ENCODE data around the gene SLC25A40. TPM values are rescaled to one million over a fixed set of nuclear protein-coding genes. Genes with fewer than 3 reads are reported as not detected.
"Not testable (repeated sequence)": the region's sequence is repeated elsewhere in the genome, so short reads cannot be mapped to it uniquely, and the experiment has no call there.

The SLC25A40 gene
- total RNA-seq, 6 experiments from 2014 or later, result 6.1 to 27.0 (median 10.1) TPM

DNA sequence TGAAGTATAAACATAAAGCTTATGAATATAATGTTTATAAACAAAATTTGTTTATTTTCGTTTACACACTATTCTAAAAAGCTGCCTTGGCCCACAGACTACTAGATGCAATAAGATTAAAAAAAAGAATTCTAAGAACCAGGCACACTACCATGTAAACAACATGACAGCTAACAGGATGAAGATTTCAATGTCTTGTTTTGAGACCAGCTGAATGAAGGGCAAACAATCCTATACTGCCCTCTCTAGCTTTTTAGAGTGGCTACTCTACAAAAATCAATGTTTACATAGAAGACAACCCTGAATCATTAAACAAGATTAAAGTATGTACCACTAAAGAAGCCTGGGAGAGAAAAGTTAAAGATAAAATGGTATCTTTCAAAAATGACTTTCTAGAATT, 38.6 kb downstream of the SLC25A40 start:
- no peaks in the 10 kb centered on the region for H3K36me3 ChIP-seq
- ATAC-seq (no peak), DNase-seq (no peak)
- TF ChIP-seq, protein P1, sequence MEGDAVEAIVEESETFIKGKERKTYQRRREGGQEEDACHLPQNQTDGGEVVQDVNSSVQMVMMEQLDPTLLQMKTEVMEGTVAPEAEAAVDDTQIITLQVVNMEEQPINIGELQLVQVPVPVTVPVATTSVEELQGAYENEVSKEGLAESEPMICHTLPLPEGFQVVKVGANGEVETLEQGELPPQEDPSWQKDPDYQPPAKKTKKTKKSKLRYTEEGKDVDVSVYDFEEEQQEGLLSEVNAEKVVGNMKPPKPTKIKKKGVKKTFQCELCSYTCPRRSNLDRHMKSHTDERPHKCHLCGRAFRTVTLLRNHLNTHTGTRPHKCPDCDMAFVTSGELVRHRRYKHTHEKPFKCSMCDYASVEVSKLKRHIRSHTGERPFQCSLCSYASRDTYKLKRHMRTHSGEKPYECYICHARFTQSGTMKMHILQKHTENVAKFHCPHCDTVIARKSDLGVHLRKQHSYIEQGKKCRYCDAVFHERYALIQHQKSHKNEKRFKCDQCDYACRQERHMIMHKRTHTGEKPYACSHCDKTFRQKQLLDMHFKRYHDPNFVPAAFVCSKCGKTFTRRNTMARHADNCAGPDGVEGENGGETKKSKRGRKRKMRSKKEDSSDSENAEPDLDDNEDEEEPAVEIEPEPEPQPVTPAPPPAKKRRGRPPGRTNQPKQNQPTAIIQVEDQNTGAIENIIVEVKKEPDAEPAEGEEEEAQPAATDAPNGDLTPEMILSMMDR (IDR thresholded peaks at IDR 0.05), result no peak
- TF ChIP-seq POLR2A (IDR thresholded peaks at IDR 0.05), result no peak
- H3K4me3 ChIP-seq, result no peak overlapping the region
- H3K27ac ChIP-seq, result no peak overlapping the region
- 62% methylated on average over 1 of the region's 1 CpG for WGBS (ENCODE audit: insufficient coverage, low coverage, low lambda C conversion rate, missing lambda C conversion rate)
- intact Hi-C loops (cut with DNase I), result no loop called here
- no peaks in the 10 kb centered on the region for H3K27me3 ChIP-seq
- no peaks in the 10 kb centered on the region for H3K9me3 ChIP-seq
- no peaks in the 10 kb centered on the region for H3K4me1 ChIP-seq

DNA sequence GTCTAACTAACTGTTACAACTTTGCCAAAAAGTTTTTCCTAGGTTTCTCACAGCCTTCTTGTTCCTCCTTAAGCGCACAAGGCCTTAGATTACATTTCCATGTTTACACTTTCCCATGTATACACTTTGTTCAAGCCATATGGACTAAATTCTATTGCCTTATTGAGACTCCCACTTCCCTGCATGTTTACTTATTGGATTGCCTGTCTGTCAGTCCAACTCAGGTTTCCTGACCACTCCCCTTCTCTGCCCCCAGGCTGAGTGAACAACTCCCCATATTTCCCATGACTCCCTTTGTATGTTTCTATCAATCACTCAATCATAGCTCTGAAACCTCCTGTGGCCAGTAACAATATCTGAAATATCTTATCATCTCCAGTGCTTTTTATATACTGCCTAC, 43.0 kb downstream of the SLC25A40 start:
- no peak overlapping the region for H3K4me3 ChIP-seq
- H3K9me3 ChIP-seq, result no peaks in the 10 kb centered on the region
- ATAC-seq, result no peak
- no peaks in the 10 kb centered on the region for H3K4me1 ChIP-seq
- intact Hi-C loops (cut with DNase I), result no loop called here
- no peak for DNase-seq
- WGBS (ENCODE audit: insufficient coverage, low coverage, low lambda C conversion rate, missing lambda C conversion rate), result 82% methylated on average over 1 of the region's 1 CpG
- H3K27me3 ChIP-seq, result no peaks in the 10 kb centered on the region
- TF ChIP-seq, protein P1 (IDR thresholded peaks at IDR 0.05), result no peak
- TF ChIP-seq POLR2A (IDR thresholded peaks at IDR 0.05), result no peak
- H3K36me3 ChIP-seq, result no peaks in the 10 kb centered on the region
- no peak overlapping the region for H3K27ac ChIP-seq

DNA sequence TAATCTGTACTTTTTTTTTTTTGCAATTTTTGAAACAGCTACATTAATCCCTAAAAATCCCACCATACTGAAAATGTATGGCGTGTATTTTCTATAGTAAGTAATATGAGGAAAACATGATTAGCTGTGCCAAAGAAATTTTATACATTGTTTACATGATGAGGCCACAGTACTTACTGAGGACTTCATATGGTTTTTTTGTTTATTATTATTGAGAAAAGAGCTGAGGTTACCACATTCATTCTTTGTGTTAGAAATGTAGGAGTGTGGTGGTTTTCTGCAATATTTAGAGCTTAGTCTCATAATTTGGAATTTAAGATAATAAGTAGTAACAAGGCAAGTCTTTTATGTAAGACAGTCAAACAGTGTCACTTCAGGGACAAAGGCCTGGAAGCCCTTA, 45.1 kb downstream of the SLC25A40 start:
- Histone ChIP-seq H3K27ac (no peak overlapping the region), H3K27me3 (no peaks in the 10 kb centered on the region), H3K4me1 (no peaks in the 10 kb centered on the region), H3K4me3 (no peak overlapping the region), H3K36me3 (no peaks in the 10 kb centered on the region), H3K9me3 (no peaks in the 10 kb centered on the region)
- WGBS (ENCODE audit: insufficient coverage, low coverage, low lambda C conversion rate, missing lambda C conversion rate), result 90% methylated on average over 1 of the region's 1 CpG
- intact Hi-C loops (cut with DNase I), result no loop called here
- DNase-seq (no peak), ATAC-seq (no peak)
- TF ChIP-seq POLR2A (IDR thresholded peaks at IDR 0.05), result no peak
- TF ChIP-seq, protein P1 (IDR thresholded peaks at IDR 0.05), result no peak

DNA sequence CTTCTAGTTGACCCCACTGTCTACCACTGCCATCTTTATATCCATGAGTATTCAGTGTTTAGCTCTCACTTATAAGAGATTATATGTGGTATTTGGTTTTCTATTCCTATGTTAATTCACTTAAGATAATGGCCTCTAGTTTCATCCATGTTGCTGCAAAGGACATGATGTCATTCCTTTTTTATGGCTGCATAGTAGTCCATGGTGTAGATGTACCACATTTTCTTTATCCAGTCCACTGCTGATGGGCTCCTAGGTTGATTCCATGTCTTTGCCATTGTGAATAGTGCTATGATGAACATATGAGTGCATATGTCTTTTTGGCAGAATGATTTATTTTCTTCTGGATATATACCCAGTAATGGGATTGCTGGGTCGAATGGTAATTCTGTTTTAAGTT, 47.8 kb downstream of the SLC25A40 start:
- intact Hi-C loops (cut with DNase I); H3K4me1 ChIP-seq; ATAC-seq; H3K36me3 ChIP-seq; H3K27ac ChIP-seq; H3K4me3 ChIP-seq; H3K9me3 ChIP-seq; H3K27me3 ChIP-seq; DNase-seq: not testable (repeated sequence)
- WGBS (ENCODE audit: insufficient coverage, low coverage, low lambda C conversion rate, missing lambda C conversion rate), result 100% methylated on average over 1 of the region's 1 CpG

DNA sequence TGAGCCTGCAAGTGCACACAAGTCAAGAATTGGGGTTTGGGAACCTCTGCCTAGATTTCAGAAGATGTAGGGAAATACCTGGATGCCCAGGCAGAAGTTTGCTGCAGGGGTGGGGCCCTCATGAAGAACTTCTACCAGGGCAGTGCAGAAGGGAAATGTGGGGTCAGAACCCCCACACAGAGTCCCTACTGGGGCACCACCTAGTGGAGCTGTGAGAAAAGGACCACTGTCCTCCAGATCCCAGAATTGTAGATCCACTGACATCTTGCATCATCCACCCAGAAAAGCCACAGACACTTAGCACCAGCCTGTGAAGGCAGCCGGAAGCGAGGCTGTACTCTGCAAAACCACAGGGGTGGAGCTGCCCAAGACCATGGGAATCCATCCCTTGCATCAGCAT, 50.8 kb downstream of the SLC25A40 start:
- H3K27ac ChIP-seq; DNase-seq; intact Hi-C loops (cut with DNase I); ATAC-seq; H3K27me3 ChIP-seq; H3K4me1 ChIP-seq; H3K9me3 ChIP-seq; H3K4me3 ChIP-seq; H3K36me3 ChIP-seq: not testable (repeated sequence)
- WGBS (ENCODE audit: insufficient coverage, low coverage, low lambda C conversion rate, missing lambda C conversion rate), result 100% methylated on average over 2 of the region's 2 CpGs

DNA sequence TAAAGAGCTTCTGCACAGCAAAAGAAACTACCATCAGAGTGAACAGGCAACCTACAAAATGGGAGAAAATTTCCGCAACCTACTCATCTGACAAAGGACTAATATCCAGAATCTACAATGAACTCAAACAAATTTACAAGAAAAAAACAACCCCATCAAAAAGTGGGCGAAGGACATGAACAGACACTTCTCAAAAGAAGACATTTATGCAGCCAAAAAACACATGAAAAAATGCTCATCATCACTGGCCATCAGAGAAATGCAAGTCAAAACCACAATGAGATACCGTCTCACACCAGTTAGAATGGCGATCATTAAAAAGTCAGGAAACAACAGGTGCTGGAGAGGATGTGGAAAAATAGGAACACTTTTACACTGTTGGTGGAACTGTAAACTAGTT, 54.1 kb downstream of the SLC25A40 start:
- intact Hi-C loops (cut with DNase I); H3K4me3 ChIP-seq; H3K27ac ChIP-seq; ATAC-seq; H3K27me3 ChIP-seq; H3K36me3 ChIP-seq; DNase-seq; H3K4me1 ChIP-seq; H3K9me3 ChIP-seq: not testable (repeated sequence)
- WGBS (ENCODE audit: insufficient coverage, low coverage, low lambda C conversion rate, missing lambda C conversion rate), result 95% methylated on average over 3 of the region's 4 CpGs
